KOPT-K1 (cell line): ENCODE data around the gene IL37.

Source experiments
- H3K27ac ChIP-seq: fragments of 200-600 bp; sonication (generic); 2 replicates; pipeline ENCODE4 v1.5.1; 2016; ENCODE audit warnings: antibody characterized with exemption, mild to moderate bottlenecking, low read depth, low read length; ENCODE audit not compliant: poor library complexity, severe bottlenecking
- H3K36me3 ChIP-seq: fragments of 200-600 bp; sonication (generic); 2 replicates; pipeline ENCODE4 v1.5.1; 2017; ENCODE audit warnings: antibody characterized with exemption, mild to moderate bottlenecking, low read length, moderate library complexity; ENCODE audit not compliant: insufficient read depth
- H3K9me3 ChIP-seq: fragments of 200-600 bp; sonication (generic); 2 replicates; pipeline ENCODE4 v1.5.1; 2017; ENCODE audit warnings: antibody characterized with exemption, low read length, mild to moderate bottlenecking; ENCODE audit not compliant: insufficient read depth, poor library complexity, severe bottlenecking

Gene IL37, protein sequence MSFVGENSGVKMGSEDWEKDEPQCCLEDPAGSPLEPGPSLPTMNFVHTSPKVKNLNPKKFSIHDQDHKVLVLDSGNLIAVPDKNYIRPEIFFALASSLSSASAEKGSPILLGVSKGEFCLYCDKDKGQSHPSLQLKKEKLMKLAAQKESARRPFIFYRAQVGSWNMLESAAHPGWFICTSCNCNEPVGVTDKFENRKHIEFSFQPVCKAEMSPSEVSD

DNA sequence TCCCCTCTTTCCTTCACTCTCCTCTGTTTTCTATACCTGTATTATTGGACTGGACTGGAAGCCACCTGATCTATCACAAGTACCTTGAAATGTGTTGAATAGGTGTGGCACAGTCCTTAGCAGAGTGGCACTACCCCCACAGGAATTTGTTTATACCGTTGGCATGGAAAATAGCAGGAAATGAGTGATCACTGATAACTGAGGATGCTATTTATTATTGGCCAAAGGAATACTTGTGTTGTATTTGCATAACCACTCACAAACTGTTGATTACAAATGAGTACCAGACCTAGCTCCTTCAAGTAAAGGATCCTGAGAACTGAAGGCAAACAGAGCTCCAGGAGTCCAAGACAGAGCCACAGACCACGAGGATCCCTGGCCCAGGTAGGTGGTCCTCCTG lies at the start of gene IL37:
Gene IL37 (plus strand): TSS at position 301 of the 400 bp plus-strand sequence. CDS start 1,848 bp downstream, outside the sequence.
- Histone ChIP-seq H3K36me3 (no peaks in the 10 kb centered on the region), H3K27ac (no peak within 1 kb of the TSS), H3K9me3 (no peaks in the 10 kb centered on the region)

GRCh38 chr2:112864072-112864471 lies 46.9 kb upstream of the IL37 start:
- H3K27ac ChIP-seq = no peak overlapping the region
- H3K9me3 ChIP-seq = peaks cover 48% of the 10 kb centered on the region
- no peaks in the 10 kb centered on the region for H3K36me3 ChIP-seq

DNA sequence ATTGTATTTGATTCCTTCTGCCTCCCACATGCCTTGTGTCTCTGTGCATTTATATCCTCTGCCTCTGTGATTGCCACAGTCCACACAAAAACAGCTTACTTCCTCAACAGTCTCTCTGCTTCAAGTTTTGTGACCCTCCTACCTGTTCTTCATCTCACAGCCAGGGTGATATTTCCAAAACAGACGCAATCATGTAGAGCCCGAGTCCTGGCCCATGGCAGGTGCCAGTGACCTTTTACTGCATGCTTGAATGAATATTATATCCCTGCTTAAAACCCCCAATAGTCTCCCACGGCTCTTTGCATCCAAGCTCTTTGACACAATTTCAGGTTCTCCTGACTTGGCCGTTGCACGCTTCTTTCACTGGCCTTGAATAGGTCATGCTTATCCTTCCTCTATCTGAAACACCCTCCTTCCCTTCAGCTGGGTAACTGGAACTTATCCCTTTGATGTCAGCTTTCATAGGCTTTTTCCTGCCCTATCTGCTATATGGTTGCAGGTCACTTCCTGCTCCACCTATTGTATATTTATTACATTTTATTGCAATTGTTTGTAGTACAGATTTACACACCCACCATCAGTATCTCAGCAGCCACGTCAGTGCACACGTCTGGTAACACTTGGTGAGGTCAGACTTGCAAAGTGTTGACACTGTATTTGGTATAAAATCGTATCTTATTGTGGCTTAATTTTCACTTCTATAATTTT lies 44.7 kb upstream of the IL37 start:
- Histone ChIP-seq H3K9me3 (peaks cover 28% of the 10 kb centered on the region), H3K27ac (no peak overlapping the region), H3K36me3 (no peaks in the 10 kb centered on the region)

- Histone ChIP-seq H3K36me3 (no peaks in the 10 kb centered on the region), H3K27ac (no peak overlapping the region), H3K9me3 (peaks cover 15% of the 10 kb centered on the region)
Measured at GRCh38 chr2:112867701-112868631, 43.0 kb upstream of the IL37 start.

GRCh38 chr2:112869258-112869842 lies 41.6 kb upstream of the IL37 start:
- H3K9me3 ChIP-seq = peaks cover 8% of the 10 kb centered on the region
- no peak overlapping the region for H3K27ac ChIP-seq
- no peaks in the 10 kb centered on the region for H3K36me3 ChIP-seq

DNA sequence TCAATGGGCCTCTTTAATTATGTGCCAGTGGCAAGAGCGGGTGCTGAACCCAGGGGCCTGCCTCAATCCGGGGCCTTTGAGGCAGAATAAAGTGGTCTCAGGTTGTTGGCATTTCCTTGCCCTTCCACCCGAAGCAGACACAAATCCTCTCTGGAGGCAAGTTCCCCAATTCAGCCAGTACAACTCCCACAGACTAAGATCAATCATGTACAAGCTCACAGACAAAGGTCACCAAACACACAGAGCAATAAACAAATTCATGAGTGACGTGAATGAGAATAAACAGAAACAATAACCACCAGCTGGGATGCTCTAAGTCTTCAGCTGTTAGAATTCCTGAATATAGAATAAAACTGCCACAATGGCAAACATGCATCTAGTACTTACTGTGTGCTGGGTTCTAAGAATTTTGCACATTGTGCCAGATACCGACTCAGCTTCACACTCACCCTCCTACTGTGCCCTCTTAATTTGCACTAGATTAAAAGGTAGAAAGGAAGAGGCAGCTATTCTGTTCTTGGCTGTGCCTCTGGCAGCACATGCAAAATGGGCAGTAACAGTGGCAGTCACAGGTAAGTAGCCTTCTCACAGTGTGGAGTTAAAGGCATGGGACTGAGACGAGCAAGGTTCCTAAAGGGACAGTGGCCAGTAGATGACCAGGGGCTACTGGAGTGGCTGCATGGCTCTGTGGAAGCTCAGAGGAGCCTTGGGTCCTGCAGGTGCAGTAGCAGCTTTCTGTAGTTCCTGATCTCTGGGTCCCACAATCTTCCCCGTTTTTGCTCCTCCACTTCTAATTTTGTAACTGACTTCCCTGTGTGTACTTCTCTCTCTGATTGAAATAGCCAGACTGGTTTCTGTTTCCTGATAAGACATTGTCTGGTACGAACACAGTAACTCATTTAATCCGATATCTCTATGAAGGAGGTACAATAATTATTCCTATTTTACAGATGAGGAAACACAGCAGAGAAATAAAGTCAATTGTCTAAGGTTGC lies 39.8 kb upstream of the IL37 start:
- Histone ChIP-seq H3K9me3 (peaks cover 4% of the 10 kb centered on the region), H3K27ac (no peak overlapping the region), H3K36me3 (no peaks in the 10 kb centered on the region)

DNA sequence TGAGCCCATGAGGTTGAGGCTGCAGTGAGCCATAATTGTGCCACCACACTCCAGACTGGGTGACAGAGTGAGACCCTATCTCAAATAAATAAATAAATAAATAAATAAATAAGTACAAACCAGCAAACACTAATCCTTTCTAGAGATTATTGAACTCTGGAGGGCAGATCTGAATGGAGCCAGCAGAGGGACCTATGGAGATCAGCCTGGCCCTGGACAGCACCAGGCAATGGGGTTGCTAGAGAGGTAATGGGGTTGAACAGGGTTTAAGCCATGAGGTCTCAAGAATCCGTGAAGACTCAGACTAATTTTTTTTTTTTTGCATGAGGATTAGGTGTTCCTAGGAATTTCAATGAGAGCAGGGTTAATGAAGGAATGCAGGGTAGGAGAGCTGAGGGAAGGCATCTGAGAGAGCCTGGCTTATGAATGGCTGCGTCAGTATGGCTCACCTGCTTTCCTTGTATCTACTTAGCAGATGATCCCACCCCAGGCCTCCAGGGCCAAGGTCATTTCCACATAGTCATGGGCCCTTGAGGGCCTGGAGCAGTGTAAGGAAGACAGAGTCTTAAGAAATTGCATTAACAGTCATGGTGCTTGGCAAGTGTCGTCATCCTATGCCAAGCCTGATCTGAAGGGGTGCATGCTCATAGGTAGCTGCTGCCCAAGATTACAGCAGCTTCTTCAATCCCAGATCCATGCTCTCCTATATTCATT lies 34.6 kb upstream of the IL37 start:
- no peak overlapping the region for H3K27ac ChIP-seq
- no peaks in the 10 kb centered on the region for H3K9me3 ChIP-seq
- H3K36me3 ChIP-seq = no peaks in the 10 kb centered on the region

- no peak overlapping the region for H3K27ac ChIP-seq
- H3K36me3 ChIP-seq = no peaks in the 10 kb centered on the region
- no peaks in the 10 kb centered on the region for H3K9me3 ChIP-seq
Measured at GRCh38 chr2:112876971-112877361, 34.0 kb upstream of the IL37 start.

DNA sequence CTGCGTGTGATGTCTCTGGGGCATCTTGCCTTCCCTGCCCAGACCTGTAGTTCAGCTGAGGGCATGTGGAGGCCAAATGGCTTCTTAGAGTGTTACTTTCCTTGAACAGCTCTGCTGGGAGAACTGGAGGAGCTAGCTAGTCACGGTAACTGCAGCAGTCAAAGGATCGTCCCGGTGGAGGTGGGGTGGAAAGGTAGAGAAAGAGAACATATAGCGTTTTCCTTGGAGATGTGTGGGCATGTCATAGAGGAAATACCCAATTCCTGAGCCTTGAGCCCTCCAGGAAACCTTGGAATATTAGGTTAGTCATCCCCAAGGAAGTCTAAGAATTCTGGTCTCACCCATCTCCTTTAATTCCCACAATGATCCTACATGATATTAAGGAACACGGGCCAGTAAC lies 33.5 kb upstream of the IL37 start:
- Histone ChIP-seq H3K36me3 (no peaks in the 10 kb centered on the region), H3K9me3 (no peaks in the 10 kb centered on the region), H3K27ac (no peak overlapping the region)

- Histone ChIP-seq H3K9me3 (no peaks in the 10 kb centered on the region), H3K27ac (no peak overlapping the region), H3K36me3 (no peaks in the 10 kb centered on the region)
Measured at GRCh38 chr2:112879491-112880041, 31.4 kb upstream of the IL37 start.

DNA sequence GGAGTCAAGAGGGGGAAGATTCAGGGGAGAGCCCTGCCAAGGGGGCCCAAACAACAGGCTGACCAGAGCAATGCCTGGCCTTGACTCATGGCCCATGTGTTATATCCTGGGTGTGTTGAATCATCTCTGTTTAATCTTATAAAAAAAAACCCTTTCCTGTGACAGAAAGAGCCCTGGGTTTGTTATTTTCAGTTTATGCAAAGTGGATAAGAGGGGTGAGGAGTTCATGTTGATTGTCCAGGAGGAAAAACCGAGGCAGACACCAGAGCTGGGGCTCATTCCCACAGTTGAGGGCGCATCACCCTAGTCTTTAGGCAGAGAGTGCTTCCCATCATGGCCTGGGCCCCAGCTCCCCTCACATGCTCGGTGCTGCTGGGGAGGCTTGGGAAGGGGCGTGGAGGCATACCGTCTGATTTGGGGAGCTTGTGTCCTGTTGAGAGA lies 30.9 kb upstream of the IL37 start:
- Histone ChIP-seq H3K9me3 (no peaks in the 10 kb centered on the region), H3K36me3 (no peaks in the 10 kb centered on the region), H3K27ac (no peak overlapping the region)

GRCh38 chr2:112880696-112881095 lies 30.3 kb upstream of the IL37 start:
- Histone ChIP-seq H3K27ac (no peak overlapping the region), H3K9me3 (no peaks in the 10 kb centered on the region), H3K36me3 (no peaks in the 10 kb centered on the region)

- no peaks in the 10 kb centered on the region for H3K9me3 ChIP-seq
- no peaks in the 10 kb centered on the region for H3K36me3 ChIP-seq
- H3K27ac ChIP-seq = no peak overlapping the region
Measured at GRCh38 chr2:112881217-112881985, 29.6 kb upstream of the IL37 start.
